Measurements from ENCODE around the gene TBC1D2B.

Gene TBC1D2B

GRCh38 chr15:78016860-78017259 is 60.7 kb downstream of the TBC1D2B start:
- DNase-seq (ENCODE audit: low spot score): no peak
- no peak for TF ChIP-seq CTCF (IDR thresholded peaks at IDR 0.05; ENCODE audit: extremely low read depth, missing control alignments)

- DNase-seq (ENCODE audit: low spot score): no peak
- TF ChIP-seq CTCF (IDR thresholded peaks at IDR 0.05; ENCODE audit: extremely low read depth, missing control alignments): no peak
Observed at GRCh38 chr15:78012643-78013077, 64.9 kb downstream of the TBC1D2B start.

- DNase-seq (ENCODE audit: low spot score): no peak
- TF ChIP-seq CTCF (IDR thresholded peaks at IDR 0.05; ENCODE audit: extremely low read depth, missing control alignments): no peak
Observed at GRCh38 chr15:78010067-78010466, 67.4 kb downstream of the TBC1D2B start.

GRCh38 chr15:78007964-78008886 is 69.3 kb downstream of the TBC1D2B start:
- DNase-seq (ENCODE audit: low spot score): no peak
- TF ChIP-seq CTCF (IDR thresholded peaks at IDR 0.05; ENCODE audit: extremely low read depth, missing control alignments): no peak

- TF ChIP-seq CTCF (IDR thresholded peaks at IDR 0.05; ENCODE audit: extremely low read depth, missing control alignments): no peak
- no peak for DNase-seq (ENCODE audit: low spot score)
Observed at GRCh38 chr15:78007211-78007931, 70.1 kb downstream of the TBC1D2B start.

GRCh38 chr15:78006567-78007205 is 70.8 kb downstream of the TBC1D2B start:
- DNase-seq (ENCODE audit: low spot score): no peak

More at GRCh38 chr15:78006567-78007205, 70.8 kb downstream of the TBC1D2B start:
- TF ChIP-seq CTCF (IDR thresholded peaks at IDR 0.05; ENCODE audit: extremely low read depth, missing control alignments): no peak
